ENCODE results near the gene IL6.
"Not testable (repeated sequence)": the region's sequence is repeated elsewhere in the genome, so short reads cannot be mapped to it uniquely, and the experiment has no call there.

- not testable (repeated sequence) for TF ChIP-seq CTCF (IDR thresholded peaks at IDR 0.05 in 8 of 11, conservative IDR thresholded peaks at IDR 0.05 in 3 of 11); POLR2A (IDR thresholded peaks at IDR 0.05)
Measured at GRCh38 chr7:22688934-22689333, 38.1 kb upstream of the IL6 start.

Data from spleen (tissue), 7 donors.